HepG2 (cell line): Measurements from ENCODE around the gene C16orf82. TPM values are rescaled to one million over a fixed set of nuclear protein-coding genes. Genes with fewer than 3 reads are reported as not detected.

Experiments
- AGO1 ChIP-seq: fragments of 200-400 bp; formaldehyde crosslinking; IDR thresholded peaks from 2 replicates; pipeline ENCODE4 v1.6.1; 2017; ENCODE audit warnings: mild to moderate bottlenecking, low read depth, low read length, moderate library complexity; ENCODE audit not compliant: poor library complexity, severe bottlenecking
- ARID2 ChIP-seq: sonication (generic); formaldehyde crosslinking; IDR thresholded peaks from 2 replicates; pipeline ENCODE4 v1.8.1; 2022; ENCODE audit warnings: mild to moderate bottlenecking, missing genetic modification reagents, borderline replicate concordance
- CBX1 ChIP-seq: IDR thresholded peaks from one replicate; pipeline ENCODE4 v1.6.1; 2016; ENCODE audit warnings: antibody characterized with exemption, low read depth
- FOSL2 ChIP-seq: sonication (generic); formaldehyde crosslinking; IDR thresholded peaks from 2 replicates; pipeline ENCODE4 v1.4.0; 2020; ENCODE audit warnings: missing genetic modification reagents
- FOXA3 ChIP-seq: IDR thresholded peaks from 2 replicates; pipeline ENCODE4 v1.6.1; 2016; ENCODE audit warnings: missing genetic modification reagents, missing compliant biosample characterization
- HCFC1 ChIP-seq: fragments of 150-350 bp; IDR thresholded peaks from 2 replicates; pipeline ENCODE4 v1.6.1; 2014; ENCODE audit warnings: low read depth, low read length
- HNF4A ChIP-seq: sonication (generic); formaldehyde crosslinking; IDR thresholded peaks from 2 replicates; pipeline ENCODE4 v1.4.0; 2020; ENCODE audit warnings: missing genetic modification reagents
- MAZ ChIP-seq, 2 experiments: sonication (generic) in 1 of 2; formaldehyde crosslinking in 1 of 2; IDR thresholded peaks; 2 replicates each; pipeline versions ENCODE4 v1.5.0 to v1.6.1; 2012 to 2020; ENCODE audit warnings: low read depth in 2 of 2, mild to moderate bottlenecking in 2 of 2, borderline replicate concordance in 1 of 2, improper control_type of control experiment in 1 of 2, low read length in 1 of 2, missing genetic modification reagents in 1 of 2, moderate library complexity in 1 of 2
- SAP130 ChIP-seq: IDR thresholded peaks from 2 replicates; pipeline ENCODE4 v1.6.1; 2016; ENCODE audit warnings: low read depth
- SPEN ChIP-seq: sonication (generic); formaldehyde crosslinking; IDR thresholded peaks from 2 replicates; pipeline ENCODE4 v1.5.1; 2020; ENCODE audit warnings: low read depth, mild to moderate bottlenecking, missing genetic modification reagents
- YEATS2 ChIP-seq: sonication (generic); formaldehyde crosslinking; IDR thresholded peaks from 2 replicates; pipeline ENCODE4 v1.4.0; 2020; ENCODE audit warnings: missing genetic modification reagents, borderline replicate concordance
- ZNF24 ChIP-seq: fragments of 450-650 bp; IDR thresholded peaks from 2 replicates; pipeline ENCODE4 v1.6.1; 2017; ENCODE audit warnings: antibody characterized with exemption, mild to moderate bottlenecking
- ZNF3 ChIP-seq: IDR thresholded peaks from 2 replicates; pipeline ENCODE4 v1.7.0; 2017; ENCODE audit warnings: inconsistent platforms
- polyA plus RNA-seq, 8 experiments: library from polyadenylated mRNA; depleted of rRNA in 3 of 8; stranded (reverse) in 7 of 8; unstranded in 1 of 8; fragments of >200 nt; fragmentation: Illumina TruSeq in 4 of 8; extraction: Trizol in 4 of 8; gene quantifications; 2 replicates each; pipeline versions ENCODE4 v1.2.1 to v1.2.3, GENCODE V29; 2011 to 2016; ENCODE audit warnings: low read depth in 4 of 8, missing spikeins in 1 of 8, mixed read lengths in 1 of 8; ENCODE audit not compliant: insufficient read depth in 1 of 8
- total RNA-seq, 5 experiments: library from RNA; depleted of rRNA; stranded (reverse); fragments of >200 nt; fragmentation: Illumina TruSeq; extraction: Trizol; gene quantifications; 2 replicates each; pipeline ENCODE4 v1.2.3, GENCODE V29; 2016; ENCODE audit warnings: low read depth in 1 of 5
- TF ChIP-seq, protein P1 (sequence below): sonication (generic); formaldehyde crosslinking; conservative IDR thresholded peaks from 2 replicates; pipeline ENCODE4 v1.4.0; 2020; ENCODE audit warnings: mild to moderate bottlenecking, missing genetic modification reagents, moderate library complexity
- TF ChIP-seq, protein P2 (sequence below): sonication (generic); formaldehyde crosslinking; IDR thresholded peaks from 2 replicates; pipeline ENCODE4; 2020; ENCODE audit warnings: missing genetic modification reagents, mild to moderate bottlenecking, borderline replicate concordance
- TF ChIP-seq, protein P3 (sequence below): sonication (generic); formaldehyde crosslinking; IDR thresholded peaks from 2 replicates; pipeline ENCODE4 v1.4.0; 2020; ENCODE audit warnings: missing genetic modification reagents

Gene C16orf82
- total and polyA plus RNA-seq, 2 of the 13 experiments (the other 11 are each of a cell fraction or from before 2014, with no cell fraction given) = not detected

DNA sequence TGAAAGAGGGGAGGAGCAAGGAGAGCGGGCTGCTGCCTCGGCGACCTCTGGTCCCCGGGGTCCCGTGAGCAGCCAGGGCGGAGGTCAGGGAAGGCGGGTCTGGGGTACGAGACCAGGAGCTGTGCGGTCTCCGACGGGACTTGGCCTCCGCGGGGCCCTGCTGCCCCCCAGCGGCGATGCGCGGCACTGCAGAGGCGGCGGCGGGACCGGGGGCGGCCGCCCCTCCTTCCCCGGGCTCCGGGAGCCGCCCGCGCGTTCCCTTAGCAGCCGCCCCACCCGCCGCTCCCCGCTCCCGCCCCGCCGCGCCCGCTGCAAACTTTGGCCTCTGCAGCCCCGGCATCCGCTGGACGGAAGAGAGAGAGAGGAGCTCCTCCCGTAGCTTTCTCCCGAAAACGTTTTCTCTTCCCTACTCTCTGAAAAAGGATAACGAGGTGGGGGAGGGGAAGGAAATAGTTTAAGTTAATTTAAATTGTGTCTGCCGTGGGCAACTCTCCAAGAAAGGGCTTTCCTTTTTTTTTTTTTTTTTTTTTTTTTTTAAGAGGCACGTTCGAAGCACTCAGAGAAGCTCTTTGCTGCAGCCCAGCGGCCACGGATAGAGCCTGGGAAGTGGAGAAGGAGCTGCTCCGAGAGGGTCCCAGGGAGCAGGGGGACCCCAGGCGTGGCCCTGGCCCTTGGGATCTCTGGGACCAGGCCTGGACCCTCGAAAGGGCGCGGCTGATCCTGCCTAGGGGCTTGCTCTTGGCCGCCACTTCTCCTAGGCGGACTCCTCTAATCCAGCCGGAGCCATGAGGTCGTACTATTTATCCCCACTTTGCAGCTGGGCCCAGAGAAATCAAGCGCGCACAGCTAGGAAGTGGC, 43.2 kb downstream of the C16orf82 start (continued):
- TF ChIP-seq, protein P1, sequence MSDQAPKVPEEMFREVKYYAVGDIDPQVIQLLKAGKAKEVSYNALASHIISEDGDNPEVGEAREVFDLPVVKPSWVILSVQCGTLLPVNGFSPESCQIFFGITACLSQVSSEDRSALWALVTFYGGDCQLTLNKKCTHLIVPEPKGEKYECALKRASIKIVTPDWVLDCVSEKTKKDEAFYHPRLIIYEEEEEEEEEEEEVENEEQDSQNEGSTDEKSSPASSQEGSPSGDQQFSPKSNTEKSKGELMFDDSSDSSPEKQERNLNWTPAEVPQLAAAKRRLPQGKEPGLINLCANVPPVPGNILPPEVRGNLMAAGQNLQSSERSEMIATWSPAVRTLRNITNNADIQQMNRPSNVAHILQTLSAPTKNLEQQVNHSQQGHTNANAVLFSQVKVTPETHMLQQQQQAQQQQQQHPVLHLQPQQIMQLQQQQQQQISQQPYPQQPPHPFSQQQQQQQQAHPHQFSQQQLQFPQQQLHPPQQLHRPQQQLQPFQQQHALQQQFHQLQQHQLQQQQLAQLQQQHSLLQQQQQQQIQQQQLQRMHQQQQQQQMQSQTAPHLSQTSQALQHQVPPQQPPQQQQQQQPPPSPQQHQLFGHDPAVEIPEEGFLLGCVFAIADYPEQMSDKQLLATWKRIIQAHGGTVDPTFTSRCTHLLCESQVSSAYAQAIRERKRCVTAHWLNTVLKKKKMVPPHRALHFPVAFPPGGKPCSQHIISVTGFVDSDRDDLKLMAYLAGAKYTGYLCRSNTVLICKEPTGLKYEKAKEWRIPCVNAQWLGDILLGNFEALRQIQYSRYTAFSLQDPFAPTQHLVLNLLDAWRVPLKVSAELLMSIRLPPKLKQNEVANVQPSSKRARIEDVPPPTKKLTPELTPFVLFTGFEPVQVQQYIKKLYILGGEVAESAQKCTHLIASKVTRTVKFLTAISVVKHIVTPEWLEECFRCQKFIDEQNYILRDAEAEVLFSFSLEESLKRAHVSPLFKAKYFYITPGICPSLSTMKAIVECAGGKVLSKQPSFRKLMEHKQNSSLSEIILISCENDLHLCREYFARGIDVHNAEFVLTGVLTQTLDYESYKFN (CRISPR knock-in tag) = peak; percentile 26; the same call in 1 of the 2 replicates
- TF ChIP-seq HNF4A (CRISPR knock-in tag) (peak; percentile 49), YEATS2 (CRISPR knock-in tag) (no peak), HCFC1 (0 out of 2 replicates have a peak, but pooled peaks have one; percentile 13), ZNF3 (no peak), ARID2 (CRISPR knock-in tag) (no peak), FOXA3 (CRISPR knock-in tag) (0 out of 2 replicates have a peak, but pooled peaks have one; percentile 3), MAZ (IDR thresholded peaks at IDR 0.05; ENCODE audit: borderline replicate concordance, low read depth, low read length) (peak; percentile 83), MAZ (CRISPR knock-in tag; IDR thresholded peaks at IDR 0.05; ENCODE audit: low read depth) (0 out of 2 replicates have a peak, but pooled peaks have one; percentile 50), SAP130 (peak; percentile 19; the same call in 1 of the 2 replicates), FOSL2 (CRISPR knock-in tag) (no peak), CBX1 (peak; percentile 31), AGO1 (peak; percentile 29), ZNF24 (peak; percentile 73), SPEN (CRISPR knock-in tag) (peak; percentile 22; the same call in 1 of the 2 replicates)
- TF ChIP-seq, protein P2, sequence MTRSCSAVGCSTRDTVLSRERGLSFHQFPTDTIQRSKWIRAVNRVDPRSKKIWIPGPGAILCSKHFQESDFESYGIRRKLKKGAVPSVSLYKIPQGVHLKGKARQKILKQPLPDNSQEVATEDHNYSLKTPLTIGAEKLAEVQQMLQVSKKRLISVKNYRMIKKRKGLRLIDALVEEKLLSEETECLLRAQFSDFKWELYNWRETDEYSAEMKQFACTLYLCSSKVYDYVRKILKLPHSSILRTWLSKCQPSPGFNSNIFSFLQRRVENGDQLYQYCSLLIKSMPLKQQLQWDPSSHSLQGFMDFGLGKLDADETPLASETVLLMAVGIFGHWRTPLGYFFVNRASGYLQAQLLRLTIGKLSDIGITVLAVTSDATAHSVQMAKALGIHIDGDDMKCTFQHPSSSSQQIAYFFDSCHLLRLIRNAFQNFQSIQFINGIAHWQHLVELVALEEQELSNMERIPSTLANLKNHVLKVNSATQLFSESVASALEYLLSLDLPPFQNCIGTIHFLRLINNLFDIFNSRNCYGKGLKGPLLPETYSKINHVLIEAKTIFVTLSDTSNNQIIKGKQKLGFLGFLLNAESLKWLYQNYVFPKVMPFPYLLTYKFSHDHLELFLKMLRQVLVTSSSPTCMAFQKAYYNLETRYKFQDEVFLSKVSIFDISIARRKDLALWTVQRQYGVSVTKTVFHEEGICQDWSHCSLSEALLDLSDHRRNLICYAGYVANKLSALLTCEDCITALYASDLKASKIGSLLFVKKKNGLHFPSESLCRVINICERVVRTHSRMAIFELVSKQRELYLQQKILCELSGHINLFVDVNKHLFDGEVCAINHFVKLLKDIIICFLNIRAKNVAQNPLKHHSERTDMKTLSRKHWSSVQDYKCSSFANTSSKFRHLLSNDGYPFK (CRISPR knock-in tag) = peak; percentile 31; the same call in 1 of the 2 replicates
- TF ChIP-seq, protein P3, sequence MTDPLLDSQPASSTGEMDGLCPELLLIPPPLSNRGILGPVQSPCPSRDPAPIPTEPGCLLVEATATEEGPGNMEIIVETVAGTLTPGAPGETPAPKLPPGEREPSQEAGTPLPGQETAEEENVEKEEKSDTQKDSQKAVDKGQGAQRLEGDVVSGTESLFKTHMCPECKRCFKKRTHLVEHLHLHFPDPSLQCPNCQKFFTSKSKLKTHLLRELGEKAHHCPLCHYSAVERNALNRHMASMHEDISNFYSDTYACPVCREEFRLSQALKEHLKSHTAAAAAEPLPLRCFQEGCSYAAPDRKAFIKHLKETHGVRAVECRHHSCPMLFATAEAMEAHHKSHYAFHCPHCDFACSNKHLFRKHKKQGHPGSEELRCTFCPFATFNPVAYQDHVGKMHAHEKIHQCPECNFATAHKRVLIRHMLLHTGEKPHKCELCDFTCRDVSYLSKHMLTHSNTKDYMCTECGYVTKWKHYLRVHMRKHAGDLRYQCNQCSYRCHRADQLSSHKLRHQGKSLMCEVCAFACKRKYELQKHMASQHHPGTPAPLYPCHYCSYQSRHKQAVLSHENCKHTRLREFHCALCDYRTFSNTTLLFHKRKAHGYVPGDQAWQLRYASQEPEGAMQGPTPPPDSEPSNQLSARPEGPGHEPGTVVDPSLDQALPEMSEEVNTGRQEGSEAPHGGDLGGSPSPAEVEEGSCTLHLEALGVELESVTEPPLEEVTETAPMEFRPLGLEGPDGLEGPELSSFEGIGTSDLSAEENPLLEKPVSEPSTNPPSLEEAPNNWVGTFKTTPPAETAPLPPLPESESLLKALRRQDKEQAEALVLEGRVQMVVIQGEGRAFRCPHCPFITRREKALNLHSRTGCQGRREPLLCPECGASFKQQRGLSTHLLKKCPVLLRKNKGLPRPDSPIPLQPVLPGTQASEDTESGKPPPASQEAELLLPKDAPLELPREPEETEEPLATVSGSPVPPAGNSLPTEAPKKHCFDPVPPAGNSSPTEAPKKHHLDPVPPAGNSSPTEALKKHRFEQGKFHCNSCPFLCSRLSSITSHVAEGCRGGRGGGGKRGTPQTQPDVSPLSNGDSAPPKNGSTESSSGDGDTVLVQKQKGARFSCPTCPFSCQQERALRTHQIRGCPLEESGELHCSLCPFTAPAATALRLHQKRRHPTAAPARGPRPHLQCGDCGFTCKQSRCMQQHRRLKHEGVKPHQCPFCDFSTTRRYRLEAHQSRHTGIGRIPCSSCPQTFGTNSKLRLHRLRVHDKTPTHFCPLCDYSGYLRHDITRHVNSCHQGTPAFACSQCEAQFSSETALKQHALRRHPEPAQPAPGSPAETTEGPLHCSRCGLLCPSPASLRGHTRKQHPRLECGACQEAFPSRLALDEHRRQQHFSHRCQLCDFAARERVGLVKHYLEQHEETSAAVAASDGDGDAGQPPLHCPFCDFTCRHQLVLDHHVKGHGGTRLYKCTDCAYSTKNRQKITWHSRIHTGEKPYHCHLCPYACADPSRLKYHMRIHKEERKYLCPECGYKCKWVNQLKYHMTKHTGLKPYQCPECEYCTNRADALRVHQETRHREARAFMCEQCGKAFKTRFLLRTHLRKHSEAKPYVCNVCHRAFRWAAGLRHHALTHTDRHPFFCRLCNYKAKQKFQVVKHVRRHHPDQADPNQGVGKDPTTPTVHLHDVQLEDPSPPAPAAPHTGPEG (CRISPR knock-in tag) = no peak
